Measurements from ENCODE around the gene UBE2O.

The UBE2O gene

DNA sequence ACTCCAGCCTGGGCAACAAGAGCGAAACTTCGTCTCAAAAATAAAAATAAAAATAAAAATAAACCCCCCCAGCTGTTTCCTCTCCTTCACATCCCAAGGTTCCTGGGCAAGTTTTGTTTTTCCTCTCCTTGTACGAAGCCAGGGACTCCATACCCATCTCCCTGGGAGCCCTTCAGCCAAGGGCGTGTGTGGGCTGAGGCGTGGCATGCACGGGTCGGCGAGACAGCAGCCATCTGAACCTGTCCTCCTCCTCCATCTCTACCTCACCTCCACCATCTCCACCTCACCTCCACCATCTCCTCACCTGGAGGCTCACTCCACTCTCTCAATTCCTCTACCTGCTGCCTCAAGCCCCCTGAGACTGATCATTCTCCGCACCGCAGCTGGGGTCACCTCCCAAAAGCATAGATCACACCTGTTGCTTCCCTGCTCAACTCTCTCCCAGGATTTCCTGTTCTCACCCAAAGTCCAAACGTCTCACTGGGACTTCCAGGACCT is 31.3 kb upstream of the UBE2O start:
- DNase-seq: no peak

- DNase-seq: no peak
Observed at GRCh38 chr17:76481071-76481655, 28.2 kb upstream of the UBE2O start.

GRCh38 chr17:76480632-76481031 is 27.7 kb upstream of the UBE2O start:
- DNase-seq: no peak

DNA sequence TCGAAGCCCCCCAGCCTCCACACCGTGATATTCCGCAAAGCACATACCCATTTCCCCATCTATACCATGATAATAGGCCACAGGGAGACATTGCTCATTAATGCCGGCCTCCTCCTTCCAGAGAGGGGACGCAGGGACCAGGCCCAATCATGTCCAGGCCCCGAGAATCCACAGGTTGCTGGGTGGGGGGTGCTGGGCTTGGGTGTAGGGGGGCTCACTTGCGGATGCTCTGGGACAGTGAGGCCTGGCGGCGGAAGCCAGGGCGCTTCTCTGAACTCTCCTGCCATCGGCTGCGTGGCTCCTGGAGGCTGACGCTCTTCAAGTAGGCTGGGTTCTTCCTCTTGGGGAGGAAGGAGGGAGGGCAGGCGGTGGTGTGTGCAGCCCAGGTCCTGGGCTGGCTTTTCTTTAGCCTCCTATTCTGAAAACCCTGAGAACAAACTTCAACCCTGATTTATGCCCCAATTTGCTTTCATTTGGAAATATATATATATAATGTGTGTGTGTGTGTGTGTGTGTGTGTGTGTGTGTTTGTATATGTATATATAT is 26.6 kb upstream of the UBE2O start:
- no peak for DNase-seq

DNA sequence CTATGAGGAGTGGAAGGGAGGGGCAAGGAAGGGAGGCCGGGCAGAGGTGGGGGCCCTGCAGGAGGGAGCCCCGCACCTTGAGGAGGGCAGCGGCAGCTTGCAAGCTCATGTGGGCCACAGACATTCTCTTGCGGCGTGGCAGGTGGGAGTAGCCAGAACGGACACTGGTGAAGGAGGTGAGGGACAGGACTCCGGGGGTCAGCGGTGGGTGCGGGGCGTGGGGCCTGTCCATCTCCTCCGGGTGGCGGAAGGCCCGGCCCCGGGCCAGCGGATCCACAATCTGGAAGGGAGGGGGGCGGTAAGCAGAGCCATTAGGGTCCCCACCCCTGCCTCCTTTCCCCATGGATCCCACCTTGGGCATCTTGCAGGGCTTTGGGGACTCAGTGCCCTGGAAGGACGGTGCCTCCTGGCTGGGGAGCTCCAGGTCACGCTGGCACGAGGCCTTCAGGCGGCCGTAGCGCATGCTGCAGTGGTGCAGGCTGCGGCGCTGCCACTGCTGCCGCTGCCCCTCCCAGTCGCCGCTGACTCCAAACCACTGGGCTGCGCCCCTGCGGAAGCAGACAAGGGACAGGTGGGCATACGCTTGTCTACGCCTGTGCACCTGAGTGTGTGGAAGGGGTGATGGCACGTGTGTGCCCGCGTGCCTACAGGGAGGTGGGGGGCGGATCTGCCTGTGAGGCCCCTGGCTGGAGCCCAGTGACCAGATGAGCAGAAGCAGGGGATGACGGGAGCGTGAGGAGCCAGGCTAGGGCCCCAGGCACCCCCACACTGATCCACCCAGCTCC is 26.0 kb upstream of the UBE2O start:
- no peak for DNase-seq

GRCh38 chr17:76478097-76478496 is 25.1 kb upstream of the UBE2O start:
- no peak for DNase-seq

DNA sequence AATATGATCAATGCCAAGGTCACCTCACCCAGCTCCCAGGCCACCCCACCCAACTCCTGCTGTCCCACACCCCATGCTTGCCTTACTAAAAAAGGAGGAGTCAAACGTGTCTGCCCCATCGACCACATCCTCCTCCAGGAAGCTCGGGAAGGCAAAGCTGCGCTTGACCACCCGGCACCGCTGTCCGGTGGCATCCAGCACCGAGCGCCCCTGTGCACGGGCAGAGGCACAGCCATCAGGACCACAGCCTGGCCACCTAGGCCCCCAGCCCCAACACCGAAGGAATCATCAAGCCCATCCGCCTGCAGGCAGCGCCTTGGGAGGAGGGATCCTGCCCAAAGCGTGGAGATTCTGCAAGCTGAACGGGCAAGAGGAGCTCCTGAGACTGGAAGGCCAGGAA is 24.6 kb upstream of the UBE2O start:
- DNase-seq: no peak

DNA sequence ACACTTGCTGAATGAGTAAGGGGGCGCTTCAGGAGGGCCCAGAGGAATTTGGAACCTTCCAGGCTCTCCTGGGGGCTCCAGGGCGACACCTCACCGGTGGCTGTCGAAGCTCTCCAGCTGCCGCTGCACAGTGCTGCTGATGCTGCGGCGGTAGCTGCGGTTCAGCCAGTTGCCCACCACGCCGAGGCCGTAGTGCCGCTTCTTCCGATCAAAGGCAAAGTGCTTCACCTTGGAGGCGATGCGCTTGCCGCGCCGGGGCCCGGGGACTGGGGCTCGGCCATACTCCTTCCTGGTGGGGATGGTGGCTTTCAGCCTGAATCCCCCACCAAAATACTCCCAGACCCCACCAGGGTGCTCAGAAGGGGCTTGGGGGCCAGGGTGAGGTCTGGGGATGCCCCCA is 23.8 kb upstream of the UBE2O start:
- no peak for DNase-seq

DNA sequence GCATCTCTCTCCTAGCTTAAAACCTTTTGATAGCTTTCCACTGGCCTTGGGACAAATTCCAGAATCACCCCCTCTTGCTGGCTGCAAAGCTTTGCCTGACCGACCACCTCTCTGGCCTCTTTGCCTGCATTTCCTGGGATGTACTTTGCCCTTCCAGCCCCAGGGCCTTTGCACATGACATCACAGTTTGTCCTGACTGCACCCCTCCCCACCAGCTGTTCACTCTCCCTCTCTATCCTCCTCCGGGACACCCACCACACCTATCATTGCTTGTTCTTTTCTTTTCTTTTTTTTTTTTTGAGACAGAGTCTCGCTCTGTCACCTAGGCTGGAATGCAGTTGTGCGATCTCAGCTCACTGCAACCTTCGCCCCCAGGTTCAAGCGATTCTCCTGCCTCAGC is 22.4 kb upstream of the UBE2O start:
- DNase-seq: no peak

DNA sequence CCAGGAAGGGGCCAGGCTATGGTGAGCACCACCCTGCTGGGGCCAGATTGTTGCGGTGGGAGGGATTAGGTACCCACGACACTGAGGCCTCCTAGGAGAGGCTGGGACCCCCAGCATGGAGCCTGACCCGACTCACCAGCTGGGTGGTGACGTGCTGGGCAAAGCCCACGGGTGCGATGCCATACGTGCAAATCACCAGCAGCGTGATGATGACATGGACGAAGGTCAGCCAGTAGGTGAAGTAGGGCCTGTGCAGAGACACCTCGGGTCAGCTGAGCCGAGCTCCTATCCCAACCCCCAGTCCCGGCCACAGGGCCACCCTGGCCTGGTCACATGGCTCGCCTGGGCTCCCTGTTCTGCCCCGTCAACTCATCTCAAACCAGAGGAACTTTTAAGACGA is 21.9 kb upstream of the UBE2O start:
- DNase-seq: no peak

DNA sequence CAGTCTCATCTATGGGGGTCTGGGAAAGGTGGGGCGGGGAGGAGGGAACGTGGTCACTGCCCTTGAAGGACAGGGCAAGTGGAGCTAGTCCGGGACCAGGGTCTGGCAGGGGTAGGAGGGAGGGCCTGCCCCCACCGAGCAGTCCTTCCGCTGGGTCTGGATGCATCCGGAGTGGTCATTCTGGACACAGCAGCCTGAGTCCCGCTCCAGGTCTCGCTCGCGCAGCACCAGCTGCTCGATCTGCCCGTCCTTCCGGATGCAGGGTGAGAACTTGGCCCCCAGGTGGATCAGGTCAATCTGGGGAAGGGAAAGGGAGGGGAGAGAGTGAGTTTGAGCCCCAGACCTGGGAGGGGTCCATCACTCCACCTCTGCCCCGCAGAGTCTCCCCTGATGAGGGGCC is 21.3 kb upstream of the UBE2O start:
- no peak for DNase-seq

- no peak for DNase-seq
Observed at GRCh38 chr17:76473541-76473985, 20.6 kb upstream of the UBE2O start.

DNA sequence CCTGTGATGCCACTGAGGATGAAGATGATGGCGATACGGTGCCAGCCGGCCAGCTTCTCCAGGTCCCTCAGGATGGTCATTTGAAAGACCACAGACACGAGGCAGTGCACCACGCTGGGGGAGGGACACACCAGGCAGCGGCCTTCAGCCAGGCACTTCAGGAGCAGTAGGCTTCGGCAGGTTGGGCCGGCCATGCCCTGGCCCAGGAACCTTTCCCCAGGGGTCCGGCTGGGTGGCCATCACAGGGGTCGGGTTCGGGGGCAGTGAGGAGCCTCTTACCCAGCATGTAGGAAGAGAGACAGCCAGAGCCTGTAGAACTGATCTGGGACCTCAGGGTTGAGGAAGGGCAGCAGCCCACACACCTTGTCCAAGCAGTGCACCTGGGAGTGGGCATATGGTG is 19.8 kb upstream of the UBE2O start:
- DNase-seq: no peak

DNA sequence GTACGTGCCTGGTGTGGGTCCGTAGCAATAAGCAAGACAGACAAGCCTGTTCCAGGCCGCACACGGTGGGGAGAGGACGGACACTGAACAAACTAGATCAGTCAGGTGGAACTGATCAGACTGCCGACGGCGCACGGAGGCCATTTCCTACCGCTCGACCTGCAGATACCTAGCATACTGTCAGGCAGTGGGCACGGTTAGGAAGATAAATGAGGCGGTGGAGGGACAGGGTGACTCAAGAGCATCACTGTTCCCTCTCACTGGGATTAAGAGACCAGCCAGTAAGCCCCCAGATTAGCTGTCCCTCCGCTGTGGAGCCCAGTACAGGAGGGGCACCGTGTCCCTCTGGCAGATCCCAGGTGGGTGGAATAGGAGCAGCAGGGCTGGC is 19.3 kb upstream of the UBE2O start:
- DNase-seq: no peak

DNA sequence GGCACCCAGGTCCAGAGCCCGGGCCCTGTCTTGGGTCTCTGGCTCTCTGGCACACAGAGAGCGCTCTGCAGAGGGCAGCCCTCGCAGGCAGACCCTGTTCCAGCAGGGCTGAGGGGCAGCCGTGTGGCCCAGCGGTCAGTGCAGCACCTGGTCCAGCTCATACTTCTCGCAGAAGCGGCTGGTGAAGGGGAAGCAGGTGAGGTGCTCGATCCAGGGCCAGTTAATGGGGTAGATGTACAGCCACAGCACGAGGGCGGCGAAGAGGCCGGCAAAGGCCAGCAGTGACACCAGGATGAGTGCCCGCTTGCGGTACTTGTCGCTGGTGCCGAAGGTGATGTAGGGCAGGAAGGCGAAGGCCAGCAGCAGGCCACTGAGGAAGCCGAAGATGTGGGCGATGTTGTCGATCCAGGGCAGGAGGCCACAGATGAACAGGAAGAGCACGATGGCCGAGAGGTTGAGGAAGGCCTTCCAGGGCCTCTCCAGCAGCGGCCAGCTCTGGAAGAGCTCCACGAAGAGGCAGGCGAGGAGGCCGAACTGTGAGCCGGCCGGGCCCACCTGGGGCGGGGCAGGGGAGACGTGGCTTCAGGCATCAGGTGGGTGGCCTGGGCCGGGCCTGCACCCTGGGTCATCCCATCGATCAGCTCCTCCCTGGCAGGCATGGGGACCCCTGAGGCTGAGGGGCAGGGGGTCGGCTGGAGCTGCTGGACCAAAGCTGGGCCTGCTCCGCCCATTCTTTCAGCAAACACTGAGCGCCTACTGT is 18.7 kb upstream of the UBE2O start:
- no peak for DNase-seq

- no peak for DNase-seq
Observed at GRCh38 chr17:76469991-76470739, 17.2 kb upstream of the UBE2O start.

DNA sequence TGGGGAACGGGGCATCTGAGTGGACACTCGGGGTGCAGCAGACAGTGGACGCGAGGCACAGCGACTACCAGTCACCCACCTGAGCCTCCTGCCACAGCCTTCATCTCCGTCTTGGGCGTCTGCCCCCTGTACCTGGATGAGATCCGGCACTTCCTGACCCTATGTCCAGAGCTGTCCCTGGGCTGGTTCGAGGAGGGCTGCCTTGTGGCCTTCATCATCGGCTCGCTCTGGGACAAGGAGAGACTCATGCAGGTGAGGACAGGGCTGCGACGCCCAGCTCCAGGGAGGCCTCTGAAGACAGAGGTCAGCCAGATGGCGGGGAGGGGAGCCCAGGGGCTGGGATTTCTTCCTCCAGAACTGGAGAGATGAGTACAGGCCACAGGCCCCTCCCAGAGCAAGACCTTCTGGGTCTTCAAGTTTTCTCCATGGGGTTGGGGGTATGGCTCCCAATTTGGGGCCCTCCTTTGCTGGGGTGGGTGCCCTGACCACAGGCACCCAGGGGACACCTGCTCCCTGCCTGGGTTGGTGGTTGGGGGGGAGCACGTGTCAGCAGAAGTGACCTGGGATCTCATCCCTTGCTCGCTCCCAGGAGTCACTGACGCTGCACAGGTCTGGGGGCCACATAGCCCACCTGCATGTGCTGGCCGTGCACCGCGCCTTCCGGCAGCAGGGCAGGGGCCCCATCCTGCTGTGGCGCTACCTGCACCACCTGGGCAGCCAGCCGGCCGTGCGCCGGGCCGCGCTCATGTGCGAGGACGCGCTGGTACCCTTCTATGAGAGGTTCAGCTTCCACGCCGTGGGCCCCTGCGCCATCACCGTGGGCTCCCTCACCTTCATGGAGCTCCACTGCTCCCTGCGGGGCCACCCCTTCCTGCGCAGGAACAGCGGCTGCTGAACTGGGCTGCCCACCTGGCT is 16.4 kb upstream of the UBE2O start:
- DNase-seq: no peak

- DNase-seq: no peak
Observed at GRCh38 chr17:76468634-76469010, 15.7 kb upstream of the UBE2O start.

GRCh38 chr17:76467809-76468633 is 15.1 kb upstream of the UBE2O start:
- no peak for DNase-seq

- DNase-seq: no peak
Observed at GRCh38 chr17:76467366-76467765, 14.4 kb upstream of the UBE2O start, which contains the start of gene AANAT. TSS of gene AANAT (plus strand) at chr17:76467603. CDS start at chr17:76468747, 1,144 bp downstream.

DNA sequence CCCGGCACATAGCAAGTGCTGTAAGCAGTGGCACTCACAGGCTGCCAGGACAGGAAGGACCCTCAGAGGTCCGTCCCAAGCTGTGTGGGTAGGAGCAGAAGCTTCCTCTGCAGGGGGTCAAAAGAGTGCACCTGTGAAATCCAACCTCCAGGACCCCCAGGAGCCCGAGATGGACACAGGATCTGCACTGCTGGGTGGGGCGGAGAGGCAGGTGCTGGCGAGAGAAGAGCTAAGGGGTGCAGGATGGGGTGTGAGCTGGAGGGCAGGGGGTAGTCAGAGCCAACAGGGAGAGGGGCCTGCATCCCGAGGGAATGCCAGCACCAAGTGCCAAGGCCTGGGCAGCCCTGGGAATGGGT is 13.8 kb upstream of the UBE2O start:
- DNase-seq: no peak

Measured in activated gamma-delta T cell treated with Interleukin-2 at 50 U/mL for 16 hours (primary cell).